Astrocyte of the hippocampus (primary cell): ENCODE results near the gene TMEM221.

Source experiments
- DNase-seq: peaks from one replicate; pipeline ENCODE4 v3.0.0; 2011; ENCODE audit warnings: low read depth, low spot score

The TMEM221 gene

GRCh38 chr19:17441241-17442021, 7.0 kb downstream of the TMEM221 start:
- peak; percentile 82 for DNase-seq

- DNase-seq: no peak
These were observed 11.6 kb downstream of the TMEM221 start for GRCh38 chr19:17436874-17437267.

GRCh38 chr19:17436094-17436873, 12.2 kb downstream of the TMEM221 start:
- no peak for DNase-seq

- DNase-seq: no peak
These were observed 13.2 kb downstream of the TMEM221 start for GRCh38 chr19:17435218-17435617.

- DNase-seq: no peak
These were observed 17.1 kb downstream of the TMEM221 start for GRCh38 chr19:17431417-17431816.

GRCh38 chr19:17429641-17430113, 18.8 kb downstream of the TMEM221 start:
- DNase-seq: no peak

GRCh38 chr19:17424743-17425365, 23.6 kb downstream of the TMEM221 start:
- DNase-seq: peak; percentile 82

- DNase-seq: no peak
These were observed 24.8 kb downstream of the TMEM221 start for GRCh38 chr19:17423429-17424208.

GRCh38 chr19:17421942-17422341, 26.5 kb downstream of the TMEM221 start:
- DNase-seq: no peak

GRCh38 chr19:17420475-17420924, 28.0 kb downstream of the TMEM221 start:
- DNase-seq: peak; percentile 56

- DNase-seq: peak; percentile 100
These were observed 28.6 kb downstream of the TMEM221 start, which contains the start of gene MVB12A for GRCh38 chr19:17419621-17420474. Gene MVB12A, plus strand, starts transcription at chr19:17420047. Its CDS starts 89 bp downstream, at chr19:17420136.

- DNase-seq: no peak
These were observed 29.3 kb downstream of the TMEM221 start for GRCh38 chr19:17419154-17419620.

GRCh38 chr19:17418710-17419109, 29.8 kb downstream of the TMEM221 start:
- DNase-seq: no peak

- DNase-seq: no peak
These were observed 33.3 kb downstream of the TMEM221 start for GRCh38 chr19:17415121-17415520.

GRCh38 chr19:17414097-17414496, 34.4 kb downstream of the TMEM221 start:
- DNase-seq: no peak

GRCh38 chr19:17411801-17412200, 36.7 kb downstream of the TMEM221 start:
- no peak for DNase-seq

GRCh38 chr19:17409990-17410389, 38.5 kb downstream of the TMEM221 start:
- DNase-seq: no peak

- no peak for DNase-seq
These were observed 41.6 kb downstream of the TMEM221 start for GRCh38 chr19:17406887-17407196.

- peak; percentile 84 for DNase-seq
These were observed 42.2 kb downstream of the TMEM221 start for GRCh38 chr19:17406046-17406886.
